PC-3 (cell line): Measurements from ENCODE around the gene TUBGCP2.

ENCODE experiments used
- CTCF ChIP-seq: fragments of 300-600 bp; sonication (generic); conservative IDR thresholded peaks from 2 replicates; pipeline ENCODE4 v1.5.1; 2017; ENCODE audit warnings: antibody characterized with exemption, low read depth, mild to moderate bottlenecking, low read length
- EZH2phosphoT487 ChIP-seq: fragments of 300-600 bp; sonication (generic); IDR thresholded peaks from 2 replicates; pipeline ENCODE4 v1.6.1; 2018; ENCODE audit warnings: mild to moderate bottlenecking, antibody characterized with exemption, low read length, borderline replicate concordance

- TF ChIP-seq CTCF (no peak), EZH2phosphoT487 (no peak)
Measured at GRCh38 chr10:133350283-133350949, 41.7 kb upstream of the TUBGCP2 start.
